Astrocyte of the hippocampus (primary cell): ENCODE data around the gene ULBP3.
"Not testable (repeated sequence)": the region's sequence is repeated elsewhere in the genome, so short reads cannot be mapped to it uniquely, and the experiment has no call there.

Experiments used
- DNase-seq: peaks from one replicate; pipeline ENCODE4 v3.0.0; 2011; ENCODE audit warnings: low read depth, low spot score

ULBP3 gene

DNA sequence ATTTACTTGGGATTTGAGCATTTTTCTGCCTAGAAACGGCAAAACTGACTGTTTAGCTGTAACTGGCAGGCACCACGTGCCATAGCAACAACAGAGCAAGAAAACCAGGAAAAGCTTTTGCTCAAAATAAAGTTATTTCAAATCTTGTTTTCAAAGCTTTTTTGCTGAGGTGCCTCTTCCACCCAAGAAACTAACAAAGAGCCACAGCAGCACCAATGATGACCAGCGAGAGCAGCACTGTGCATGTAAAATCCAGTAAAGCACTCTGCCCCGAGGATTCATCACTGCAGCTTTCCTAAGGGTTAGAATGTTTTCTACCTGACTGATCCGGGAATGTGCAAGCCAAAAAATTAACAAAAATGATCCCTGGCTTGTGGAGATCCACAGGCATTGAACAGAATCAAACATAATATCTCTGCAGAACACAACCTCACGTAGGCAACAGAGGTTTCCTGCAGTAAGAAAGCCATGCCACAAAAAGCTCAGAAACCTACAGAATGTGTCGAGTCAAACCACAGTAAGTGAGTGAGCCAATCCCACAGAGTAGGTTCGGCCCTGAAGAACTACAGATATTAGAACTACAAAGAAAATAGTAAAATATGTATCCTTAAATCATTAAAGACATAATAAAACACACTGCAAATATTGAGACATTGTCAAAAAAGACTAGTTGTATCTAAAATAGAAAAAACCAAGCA lies 7.4 kb upstream of the ULBP3 start:
- DNase-seq: peak; percentile 58

DNA sequence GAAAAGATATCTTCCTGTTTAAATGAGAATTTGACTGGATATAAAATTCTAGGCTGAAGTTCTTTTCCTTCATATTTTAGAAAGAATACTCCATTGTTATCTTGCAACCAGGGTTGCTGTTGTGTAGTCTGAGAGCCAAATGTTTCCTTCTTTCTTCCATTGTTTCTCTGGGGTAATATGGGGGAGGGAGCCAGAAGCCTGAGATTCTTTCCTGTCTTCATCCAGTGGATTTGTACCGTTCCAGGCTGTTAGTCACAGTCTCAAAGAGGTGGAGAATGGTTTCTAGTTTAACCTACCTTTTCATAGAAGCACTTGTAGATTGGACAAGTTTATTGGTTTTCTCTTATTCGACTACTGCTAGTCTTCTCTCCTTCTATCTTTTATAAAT lies 6.1 kb upstream of the ULBP3 start:
- DNase-seq: peak; percentile 36

DNA sequence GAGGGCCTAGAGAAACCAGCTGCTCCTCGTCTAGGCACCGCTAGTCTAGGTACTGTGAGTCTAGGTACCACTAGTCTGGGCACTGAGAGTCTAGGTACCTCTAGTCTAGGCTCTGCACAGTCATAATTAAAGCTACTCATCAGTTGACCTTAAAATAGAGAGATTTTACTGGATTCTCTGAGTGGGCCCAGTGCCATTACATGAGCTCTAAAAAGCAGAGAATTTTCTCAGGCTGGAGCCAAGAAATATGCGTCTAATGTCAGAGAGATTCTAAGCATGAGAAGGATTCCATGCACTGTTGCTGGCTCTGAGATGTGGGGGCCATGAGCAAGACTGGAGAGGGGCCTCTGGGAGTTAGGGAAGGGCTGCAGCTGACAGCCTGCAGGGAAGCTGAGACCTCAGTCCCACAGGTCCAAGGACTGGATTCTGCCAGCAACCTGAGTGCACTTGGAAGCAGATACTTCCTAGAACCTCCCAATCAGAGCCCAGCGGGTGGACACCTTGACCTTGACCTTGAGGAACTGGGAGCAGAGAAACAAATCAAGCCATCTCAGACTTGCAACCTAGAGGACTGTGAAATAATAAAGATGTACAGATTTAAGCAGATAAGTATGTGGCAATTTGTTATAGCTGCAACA lies 5.6 kb upstream of the ULBP3 start:
- not testable (repeated sequence) for DNase-seq

DNA sequence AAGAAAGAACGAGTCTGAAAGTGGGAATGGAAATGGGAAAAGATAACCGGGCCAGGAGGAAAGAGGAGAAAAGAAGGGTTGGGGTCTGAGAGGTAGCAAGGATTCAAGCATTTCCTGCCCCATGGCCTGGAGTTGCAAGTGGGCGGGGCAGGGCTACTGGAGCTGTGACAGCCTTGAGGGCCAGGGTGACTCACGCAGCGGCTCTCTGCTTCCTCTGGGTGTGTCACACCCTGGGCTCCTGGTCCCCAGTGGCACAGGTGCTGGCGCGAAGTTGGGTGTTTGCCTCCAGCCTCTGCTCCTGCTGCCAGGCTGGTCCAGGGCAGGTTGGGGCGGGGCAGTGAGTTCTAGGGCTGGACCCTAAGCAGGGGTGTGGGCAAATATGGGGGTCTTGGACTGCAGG lies 3.3 kb upstream of the ULBP3 start:
- peak; percentile 55 for DNase-seq

DNA sequence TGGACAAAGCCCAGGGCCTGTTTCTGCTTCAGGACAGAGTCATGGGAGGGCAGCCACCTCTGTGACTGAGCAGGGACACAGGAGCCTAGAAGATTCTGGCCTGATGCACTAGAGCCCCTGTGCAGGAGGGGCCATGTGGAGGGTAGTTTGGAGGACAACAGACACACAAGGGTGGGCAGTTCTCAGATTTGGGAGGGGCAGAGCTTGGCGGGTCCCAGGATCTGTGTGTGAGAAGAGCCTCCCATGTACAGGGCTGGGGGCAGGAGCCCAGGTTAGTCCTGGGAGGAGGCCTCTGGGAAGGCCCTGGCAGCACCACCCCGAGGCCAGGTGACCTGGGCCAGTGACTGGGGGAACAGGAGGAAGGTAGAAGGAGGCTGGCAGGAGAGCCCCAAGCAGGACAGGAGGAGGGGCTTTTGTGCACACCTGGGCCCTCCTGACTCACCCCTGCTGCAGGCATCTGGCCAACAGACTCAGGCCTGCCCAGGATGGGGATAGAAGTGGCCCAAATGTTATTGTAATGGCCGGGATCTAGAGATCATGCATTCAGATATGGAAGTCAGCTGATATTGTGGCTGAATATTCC lies 1.4 kb upstream of the ULBP3 start:
- no peak for DNase-seq

DNA sequence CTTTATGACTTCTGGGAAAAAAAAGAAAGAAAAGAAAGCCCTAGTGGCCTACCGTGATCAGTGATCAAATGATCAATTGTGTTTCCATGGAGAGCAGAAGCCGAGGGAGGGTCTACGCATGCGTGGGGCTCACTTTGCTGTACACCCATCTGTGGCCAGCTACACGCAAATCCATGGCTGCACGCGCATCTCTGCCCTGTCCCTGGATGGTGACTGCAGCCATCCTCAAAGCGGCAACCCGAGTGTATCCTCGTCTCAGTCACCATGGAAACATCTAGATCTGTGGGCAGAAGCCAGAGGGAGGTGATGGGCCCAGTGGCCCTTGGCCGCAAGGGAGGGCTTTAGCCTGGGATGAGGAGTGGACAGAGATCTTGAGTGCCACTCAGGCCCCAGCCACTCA lies 785 bp upstream of the ULBP3 start:
- DNase-seq: peak; percentile 22

DNA sequence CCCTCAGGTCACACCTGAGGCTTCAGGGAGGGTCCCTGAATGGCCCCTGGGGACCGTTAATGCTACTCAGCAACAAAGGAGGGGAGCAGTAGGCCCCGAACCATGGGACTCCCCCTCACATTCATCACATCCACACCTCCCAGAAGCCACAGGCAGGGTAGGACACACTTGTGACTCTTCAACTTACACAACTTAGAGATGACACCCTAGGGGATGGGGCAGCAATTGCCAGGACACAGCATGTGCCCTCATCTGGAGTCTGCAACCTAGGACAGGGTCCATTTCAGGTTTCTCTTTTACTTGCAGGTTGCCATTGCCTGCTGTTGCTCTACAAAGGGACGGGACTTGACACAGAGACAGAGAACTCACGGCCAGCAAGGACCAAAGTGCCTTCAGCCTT lies 770 bp downstream of the ULBP3 start:
- peak; percentile 16 for DNase-seq

DNA sequence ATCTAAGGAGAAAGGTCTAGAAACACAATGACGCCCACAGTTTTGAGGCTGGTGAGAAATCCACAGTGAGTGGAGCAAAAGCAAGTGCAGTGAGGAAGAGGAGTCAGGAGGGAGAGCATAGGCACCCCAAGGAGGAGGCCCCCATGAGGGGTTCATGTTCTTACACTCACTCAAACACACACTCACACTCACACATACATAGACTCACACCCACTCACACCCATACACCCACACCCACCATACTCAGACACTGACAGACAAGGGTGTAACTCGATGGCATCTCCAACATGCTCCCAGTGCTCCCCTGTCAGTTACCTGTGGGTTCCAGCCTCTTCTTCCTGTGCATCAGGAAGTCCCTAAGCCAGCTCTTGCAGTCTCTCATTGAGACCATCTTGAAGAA lies 3.8 kb downstream of the ULBP3 start:
- DNase-seq: no peak

DNA sequence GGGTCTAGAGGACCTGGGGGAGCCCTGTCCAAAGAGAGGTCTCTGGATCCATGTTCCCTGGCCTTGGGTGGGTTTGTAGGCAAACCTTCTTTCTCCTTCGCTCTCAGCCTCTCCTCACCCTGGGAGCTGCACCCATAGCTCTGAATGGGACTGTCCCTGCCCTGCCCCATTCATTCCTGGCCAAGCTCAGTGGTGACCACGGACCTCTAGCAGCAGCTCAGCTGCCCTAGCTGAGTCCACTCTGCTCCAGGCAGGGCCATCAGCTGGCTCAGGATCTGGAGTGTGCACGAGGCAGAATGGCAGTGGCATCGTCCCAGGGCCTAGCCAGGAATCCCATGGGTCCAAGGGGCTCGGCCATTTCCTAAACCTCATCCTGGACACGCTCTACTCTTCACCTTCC lies 5.3 kb downstream of the ULBP3 start:
- DNase-seq: no peak

DNA sequence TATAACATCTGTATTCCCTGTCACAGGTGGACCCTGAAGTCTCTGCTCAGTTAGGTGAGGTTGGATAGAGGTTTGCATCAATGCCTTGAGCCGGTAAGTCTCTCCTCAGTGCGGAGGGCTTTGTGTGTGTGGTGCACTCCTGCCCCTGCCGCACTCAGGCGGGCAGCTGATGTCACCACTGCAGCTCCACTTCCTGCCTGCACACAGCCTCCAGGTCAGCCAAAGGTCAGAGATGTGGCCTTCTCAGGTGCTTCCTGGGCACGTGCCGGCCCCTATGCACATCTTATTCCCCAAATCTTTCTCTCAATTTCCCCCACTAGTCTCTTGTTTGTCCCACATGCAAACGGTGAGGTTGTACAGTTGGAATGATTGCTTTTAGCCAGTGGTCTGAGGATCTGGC lies 8.9 kb downstream of the ULBP3 start:
- DNase-seq: not testable (repeated sequence)

DNA sequence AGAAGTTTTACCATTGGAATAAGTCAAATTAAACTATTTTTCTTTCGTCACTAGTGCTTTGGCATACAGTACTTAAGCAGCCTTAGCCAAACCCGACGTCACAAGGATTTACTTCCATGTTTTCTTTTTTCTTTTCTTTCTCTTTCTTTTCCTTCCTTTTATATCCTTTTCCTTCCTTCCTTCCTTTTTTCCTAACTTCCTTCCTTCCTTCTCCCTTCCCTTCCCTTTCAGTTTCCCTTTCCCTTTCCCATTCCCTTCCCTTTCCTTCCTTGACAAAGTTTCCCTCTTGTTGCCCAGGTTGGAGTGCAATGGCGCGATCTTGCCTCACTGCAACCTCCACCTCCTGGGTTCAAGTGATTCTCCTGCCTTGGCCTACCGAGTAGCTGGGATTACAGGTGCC lies 9.9 kb downstream of the ULBP3 start:
- DNase-seq: no peak

DNA sequence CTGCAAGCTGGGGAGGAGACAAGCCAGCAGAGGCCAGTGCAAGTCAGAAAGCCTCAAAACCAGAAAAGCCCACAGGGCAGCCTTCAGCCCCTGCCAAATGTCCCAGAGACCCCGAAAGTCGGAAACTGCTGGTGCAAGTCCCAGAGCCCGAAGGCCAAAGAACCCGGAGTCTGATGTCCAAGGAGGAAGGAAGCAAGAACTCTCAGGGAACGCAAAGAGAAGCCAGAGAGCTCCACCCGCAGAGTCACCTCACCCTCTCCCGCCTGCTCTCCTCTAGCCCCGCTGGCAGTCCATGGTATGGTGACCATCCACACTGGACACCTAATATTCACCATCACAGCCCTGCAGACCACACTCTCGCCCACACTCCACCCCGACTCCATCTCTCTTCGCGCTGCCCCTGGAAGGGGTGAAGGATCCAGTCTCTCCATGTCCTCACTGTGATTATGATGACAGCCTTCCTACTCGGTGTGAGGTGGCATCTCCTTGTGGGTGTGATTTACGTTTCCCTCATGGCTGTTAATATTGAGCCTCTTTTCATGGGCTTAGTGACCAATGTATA lies 10.6 kb downstream of the ULBP3 start:
- no peak for DNase-seq

DNA sequence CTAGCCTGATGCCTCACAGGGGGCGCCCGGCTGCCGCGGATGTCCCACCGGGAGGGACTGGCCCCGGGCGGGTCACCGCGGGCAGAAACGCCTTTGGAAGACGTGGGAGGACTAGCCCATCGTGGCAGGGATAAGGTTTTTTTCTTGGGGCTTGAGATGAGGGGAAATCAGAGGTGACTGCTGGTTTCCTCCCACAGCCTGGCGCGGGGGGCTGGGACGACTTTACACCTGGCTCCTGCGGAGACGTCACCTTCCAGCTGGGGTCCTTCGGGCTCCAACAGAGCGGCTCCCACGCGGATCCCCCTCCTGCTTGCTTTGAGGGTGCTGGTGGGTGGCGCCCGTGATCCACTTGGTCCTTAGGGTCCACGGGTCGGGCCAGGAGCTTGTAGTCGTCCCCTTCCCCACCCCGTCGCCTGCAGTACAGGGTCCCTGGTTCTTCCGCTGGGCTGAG lies 11.4 kb downstream of the ULBP3 start:
- no peak for DNase-seq

DNA sequence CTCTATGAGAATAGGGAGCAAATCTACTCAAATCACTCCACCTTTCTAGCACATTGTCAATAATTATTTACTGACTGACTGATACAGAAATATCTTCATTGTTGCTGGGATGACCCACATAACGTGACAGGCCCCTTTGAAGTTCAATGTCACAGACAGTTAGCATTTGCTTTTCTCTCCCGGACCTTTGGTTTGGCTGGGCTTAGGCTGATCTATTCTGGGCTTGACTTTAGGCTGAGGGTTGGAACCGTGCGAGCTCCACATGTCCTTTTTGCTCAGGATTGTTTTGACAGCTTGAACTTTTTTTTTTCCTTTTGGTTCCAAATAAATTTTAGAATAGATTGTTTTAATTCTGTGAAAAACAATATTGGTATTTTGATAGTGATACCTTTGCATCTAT lies 12.0 kb downstream of the ULBP3 start:
- no peak for DNase-seq

DNA sequence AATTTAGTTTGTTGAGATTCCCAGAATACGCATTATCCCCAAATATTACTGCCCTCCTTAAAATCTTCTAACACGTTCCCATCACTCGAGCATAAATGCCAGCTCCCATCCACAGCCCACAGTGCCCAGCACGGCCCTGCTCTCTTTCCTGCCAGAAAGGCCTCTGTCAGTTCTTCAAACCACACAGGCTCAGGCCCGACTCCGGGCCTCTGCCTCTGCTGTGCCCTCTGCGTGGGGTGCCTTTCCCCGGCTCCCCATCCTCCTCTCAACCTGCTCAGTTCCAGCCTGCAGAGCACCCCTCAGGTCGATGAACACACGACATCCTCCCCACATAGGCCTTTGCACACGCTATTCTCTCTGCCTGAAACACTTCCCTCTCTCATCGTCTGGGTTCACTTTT lies 12.8 kb downstream of the ULBP3 start:
- DNase-seq: no peak

DNA sequence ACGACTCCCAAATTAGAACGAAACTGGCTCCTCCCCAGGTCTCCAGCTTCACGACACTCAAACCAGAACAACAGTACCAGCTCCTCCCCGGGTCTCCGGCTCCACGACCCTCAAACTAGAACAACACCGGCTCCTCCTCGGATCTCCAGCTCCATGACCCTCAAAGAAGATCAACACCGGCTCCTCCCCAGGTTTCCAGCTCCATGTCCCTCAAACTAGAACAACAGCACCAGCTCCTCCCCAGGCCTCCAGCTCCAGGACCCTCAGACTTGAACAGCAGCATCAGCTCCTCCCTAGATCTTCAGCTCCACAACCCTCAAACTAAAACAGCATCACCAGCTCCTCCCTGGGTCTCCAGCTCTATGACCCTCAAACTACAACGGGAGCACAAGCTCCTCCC lies 13.8 kb downstream of the ULBP3 start:
- no peak for DNase-seq

DNA sequence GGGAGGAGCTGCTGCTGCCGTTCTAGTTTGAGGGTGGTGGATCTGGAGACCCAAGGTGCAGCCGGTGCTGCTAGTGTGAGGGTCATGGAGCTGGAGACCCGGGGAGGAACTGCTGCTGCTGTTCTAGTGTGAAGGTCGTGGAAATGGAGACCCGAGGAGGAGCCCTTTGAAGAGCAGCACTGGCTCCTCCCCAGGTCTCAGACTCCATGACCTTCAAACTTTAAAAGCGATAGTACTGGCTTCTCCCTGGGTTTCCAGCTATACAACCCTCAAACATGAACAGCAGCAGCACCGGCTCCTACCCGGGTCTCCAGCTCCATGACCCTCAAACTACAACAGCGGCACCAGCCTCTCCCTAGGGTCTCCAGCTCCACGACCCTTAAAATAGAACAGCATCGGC lies 15.5 kb downstream of the ULBP3 start:
- DNase-seq: no peak

DNA sequence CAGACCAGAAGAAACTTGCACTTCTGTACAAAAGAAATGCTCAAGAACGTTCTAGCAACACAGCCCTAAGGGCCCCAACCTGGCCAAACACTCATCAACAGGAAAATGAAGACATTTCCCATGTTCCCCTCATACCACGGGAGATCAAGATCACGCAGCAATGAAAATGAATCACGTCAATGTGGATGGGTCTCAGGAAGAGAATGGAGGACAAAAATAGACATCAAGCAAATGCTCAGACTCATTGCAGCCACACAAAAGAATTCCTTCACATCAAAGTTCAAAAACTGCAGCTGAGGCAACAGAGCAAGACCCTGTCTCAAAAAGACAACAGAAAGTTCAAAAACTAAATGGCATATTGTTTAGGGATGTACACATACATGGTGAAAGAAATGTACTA lies 18.1 kb downstream of the ULBP3 start:
- DNase-seq: no peak

DNA sequence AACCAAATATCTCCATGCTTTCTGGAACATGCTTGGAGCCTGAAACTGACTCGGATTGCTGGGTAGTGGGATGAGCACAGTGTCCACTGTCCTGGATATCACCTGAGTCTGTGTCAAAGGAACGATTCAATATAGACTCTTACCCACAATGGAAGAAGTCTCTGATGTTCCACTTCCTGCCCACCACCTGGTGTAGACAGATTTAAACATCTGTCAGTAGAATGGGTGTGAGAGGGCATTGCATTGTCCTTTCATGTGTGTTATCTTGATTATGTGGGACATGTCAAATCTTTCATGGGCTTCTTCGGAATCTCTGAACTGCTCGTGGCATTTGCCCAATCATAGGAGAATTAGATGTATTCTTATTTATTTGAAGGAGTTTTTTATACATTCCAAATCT lies 20.8 kb downstream of the ULBP3 start:
- no peak for DNase-seq

DNA sequence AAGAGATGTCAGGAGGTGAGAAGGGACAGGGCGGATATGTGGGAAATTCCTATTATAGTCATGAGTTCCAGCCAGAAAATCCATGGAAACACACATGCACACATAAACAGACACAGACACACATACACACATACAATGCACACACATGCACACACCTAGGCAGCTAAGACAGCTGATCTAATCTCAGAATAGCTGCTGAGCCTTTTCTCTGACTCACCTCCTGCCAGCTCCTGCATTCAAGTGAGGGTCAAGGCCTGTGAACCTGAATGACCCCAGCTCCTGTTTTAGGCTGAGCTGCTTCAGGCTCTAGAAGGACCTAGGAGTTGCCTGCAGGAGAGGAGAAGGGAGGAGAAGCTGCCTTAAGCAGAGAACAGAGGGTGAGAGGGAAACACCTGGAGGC lies 22.0 kb downstream of the ULBP3 start:
- DNase-seq: no peak

DNA sequence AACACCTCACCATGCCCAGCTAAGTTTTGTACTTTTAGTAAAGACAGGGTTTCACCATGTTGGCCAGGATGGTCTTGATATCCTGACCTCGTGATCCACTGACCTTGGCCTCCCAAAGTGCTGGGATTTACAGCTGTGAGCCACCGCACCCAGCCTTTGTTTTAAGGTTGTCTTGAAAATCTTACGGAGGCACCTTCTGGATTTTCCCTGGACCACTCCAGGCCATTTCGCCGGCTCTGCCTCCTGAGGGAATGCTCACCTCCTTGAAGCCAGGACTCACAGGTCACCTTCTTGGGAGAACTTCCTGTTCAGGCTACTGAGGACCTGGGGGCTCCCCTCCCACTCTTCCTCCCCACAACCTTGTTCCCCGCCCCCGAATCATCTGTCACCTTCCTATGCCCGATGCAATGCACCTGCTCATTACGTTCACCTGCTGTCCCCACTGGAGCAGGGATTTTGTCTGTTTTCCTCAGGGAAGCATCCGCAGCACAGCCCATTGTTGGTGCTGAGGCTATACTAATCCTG lies 24.2 kb downstream of the ULBP3 start:
- DNase-seq: no peak

DNA sequence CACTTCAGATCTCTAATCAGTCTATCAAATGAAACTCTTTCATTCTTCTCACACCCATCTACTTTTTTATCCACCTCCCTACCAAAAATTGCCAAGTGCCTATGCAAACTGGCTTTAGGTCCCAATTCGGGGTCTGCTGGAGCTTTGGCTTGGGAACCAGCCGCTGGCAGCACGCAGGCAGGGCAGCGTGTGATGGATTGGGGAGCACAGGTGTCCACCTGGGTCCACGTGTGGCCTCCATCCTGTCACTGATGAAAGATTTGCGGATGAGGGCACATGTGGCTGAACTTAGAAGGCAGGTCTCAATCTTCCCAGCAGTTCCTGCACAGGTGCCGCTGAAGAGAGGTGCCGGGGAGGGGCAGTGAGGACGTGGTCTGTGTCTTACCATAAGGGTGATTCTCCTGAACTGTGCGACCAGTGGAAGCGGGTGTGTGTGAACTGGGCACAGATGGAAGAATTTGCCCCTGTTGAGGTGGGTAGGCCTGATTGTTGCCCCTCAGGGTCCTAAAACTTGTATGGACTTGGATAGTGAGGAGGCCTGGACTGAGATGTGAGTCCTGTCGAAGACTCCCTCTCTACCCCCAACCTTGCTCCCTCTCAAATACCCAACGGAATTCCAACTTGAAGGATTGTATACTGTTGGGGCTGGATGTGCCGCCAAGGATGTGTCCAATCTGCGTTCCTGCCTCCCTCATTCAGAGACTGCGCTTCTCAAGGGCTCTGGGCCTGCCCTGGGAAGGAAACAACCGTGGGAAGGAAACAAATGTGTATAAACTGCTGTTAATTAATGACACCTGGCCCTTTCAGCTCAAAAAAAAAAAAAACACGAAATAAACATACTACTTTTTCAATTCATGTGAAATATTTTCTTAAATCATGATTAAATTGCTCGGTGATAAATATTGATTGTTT lies 25.2 kb downstream of the ULBP3 start:
- DNase-seq: no peak
